IPS-11a (cell line): ENCODE measurements around the gene LIPM.

ENCODE experiments used
- H3K4me3 ChIP-seq: one replicate; pipeline ENCODE4 v1.5.1; 2013; ENCODE audit warnings: low read depth, low read length, control low read depth

Gene LIPM, protein sequence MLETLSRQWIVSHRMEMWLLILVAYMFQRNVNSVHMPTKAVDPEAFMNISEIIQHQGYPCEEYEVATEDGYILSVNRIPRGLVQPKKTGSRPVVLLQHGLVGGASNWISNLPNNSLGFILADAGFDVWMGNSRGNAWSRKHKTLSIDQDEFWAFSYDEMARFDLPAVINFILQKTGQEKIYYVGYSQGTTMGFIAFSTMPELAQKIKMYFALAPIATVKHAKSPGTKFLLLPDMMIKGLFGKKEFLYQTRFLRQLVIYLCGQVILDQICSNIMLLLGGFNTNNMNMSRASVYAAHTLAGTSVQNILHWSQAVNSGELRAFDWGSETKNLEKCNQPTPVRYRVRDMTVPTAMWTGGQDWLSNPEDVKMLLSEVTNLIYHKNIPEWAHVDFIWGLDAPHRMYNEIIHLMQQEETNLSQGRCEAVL

DNA sequence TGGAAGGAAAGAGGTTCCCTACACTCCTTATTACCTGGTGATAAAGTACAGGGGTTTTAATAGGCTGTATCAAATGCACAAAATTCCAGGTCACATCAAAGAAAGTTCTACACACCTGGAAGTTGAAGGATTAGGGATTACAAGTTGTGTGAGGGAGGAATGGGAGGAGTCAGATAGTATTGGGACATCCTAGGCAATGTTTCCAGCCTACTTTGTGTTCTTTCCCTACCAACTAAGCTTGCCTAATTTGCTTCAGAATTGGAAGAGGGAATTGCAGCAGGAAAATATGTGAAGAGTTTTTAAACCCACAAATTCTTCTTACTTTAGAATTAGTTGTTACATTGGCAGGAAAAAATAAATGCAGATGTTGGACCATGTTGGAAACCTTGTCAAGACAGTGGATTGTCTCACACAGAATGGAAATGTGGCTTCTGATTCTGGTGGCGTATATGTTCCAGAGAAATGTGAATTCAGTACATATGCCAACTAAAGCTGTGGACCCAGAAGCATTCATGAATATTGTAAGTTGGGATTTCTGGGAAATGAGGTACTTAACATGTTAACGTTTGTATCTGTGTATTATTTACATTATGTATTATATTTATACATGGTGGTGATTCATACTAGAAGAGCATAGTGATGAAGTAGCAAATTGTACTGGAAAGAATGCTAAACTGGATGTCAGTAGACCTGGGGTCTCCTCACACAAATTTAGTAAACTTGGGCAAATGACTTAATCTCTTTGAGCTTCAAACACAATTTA is at the start of gene LIPM:
TSS of gene LIPM (plus strand) at position 208 of the 763 bp plus-strand sequence. CDS start at position 375, 167 bp downstream.
- H3K4me3 ChIP-seq, result no peak within 1 kb of the TSS

DNA sequence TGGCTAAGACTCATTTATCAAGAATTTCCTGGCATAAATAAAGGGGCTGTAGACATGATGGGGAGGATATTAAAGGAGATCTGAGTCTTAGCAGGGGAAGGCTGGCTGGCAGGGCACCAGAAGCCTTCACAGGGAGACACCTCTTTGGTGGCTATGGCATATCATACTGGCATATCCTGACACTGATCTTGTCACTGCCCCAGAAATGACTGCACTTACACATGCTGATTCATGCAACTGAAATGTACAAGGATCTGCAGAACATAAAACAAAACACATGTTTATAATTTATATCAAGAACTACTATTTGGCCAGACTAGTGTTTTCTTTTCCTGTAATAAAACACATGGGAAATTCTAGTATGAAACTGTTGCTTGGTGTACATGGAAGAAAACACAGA is 48.2 kb upstream of the LIPM start:
- H3K4me3 ChIP-seq, result no peak overlapping the region

DNA sequence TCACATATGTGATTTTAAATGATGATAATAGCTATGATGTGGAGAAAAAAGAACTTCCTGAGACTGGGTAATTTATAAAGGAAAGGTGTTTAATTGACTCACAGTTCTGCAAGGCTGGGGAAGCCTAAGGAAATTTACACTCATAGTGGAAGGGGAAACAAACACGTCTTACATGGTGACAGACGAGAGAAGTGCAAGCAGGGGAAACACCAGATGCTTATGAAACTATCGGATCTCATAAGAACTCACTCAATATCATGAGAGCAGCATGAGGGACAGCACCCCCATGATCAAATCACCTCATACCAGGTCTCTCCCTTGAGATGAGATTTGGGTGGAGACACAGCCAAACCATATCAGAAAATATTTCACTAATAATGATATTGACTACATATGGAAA is 46.8 kb upstream of the LIPM start:
- H3K4me3 ChIP-seq, result no peak overlapping the region

DNA sequence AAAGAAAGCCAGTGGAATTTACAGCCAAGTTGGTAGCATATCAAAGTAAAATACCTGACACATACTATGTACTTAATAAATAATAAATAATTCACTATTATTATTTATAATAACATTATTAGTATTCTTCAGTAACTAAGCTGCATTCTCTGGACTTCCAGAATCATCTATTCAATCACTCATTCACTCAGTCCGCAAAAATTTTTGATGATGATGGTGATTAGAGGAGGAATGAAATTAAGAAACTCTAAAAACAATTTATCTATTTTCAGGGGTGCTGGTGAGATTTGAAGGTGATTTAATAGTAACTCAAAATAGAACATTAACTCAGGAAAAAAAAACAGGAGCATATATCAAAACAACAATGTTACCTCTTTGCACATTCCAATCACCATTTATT is 45.9 kb upstream of the LIPM start:
- no peak overlapping the region for H3K4me3 ChIP-seq

DNA sequence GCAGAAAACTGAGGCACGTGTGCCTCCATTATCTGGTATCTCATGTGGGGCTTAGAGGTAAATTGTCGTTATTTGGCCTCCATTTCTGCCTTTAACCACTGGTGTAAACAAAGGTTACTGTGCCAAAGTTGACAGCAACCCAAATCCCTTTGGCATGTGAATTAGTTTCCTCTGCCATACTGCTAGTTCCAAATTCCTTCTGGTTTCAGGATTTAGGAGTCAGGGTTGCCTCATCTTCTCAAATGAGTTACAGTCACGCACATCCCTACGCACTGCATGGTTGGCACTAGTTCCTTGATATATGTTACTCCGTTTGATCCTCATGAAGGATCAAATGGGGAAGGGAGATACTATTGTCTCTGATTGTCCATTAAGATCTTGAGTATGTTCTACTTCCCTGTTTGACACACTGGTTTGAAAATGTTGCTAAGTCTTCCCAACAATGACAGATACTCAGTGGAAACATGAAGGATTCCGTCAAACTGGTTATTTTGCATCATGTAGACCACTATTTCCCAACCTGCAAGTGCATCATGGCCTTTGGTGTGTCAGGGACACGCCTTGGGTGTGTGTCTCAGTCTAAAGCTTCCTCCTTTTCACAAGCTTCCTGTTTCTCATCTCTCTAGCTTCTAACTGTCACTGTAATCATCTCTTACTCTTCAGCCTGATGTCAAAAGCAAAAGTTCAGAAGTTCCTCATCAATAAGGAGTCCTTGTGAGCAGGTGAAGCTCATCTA is 43.0 kb upstream of the LIPM start, which contains the start of gene LIPN:
TSS of gene LIPN (plus strand) at position 655 of the 736 bp plus-strand sequence. CDS start 1,386 bp downstream, outside the sequence.
- H3K4me3 ChIP-seq, result no peak within 1 kb of the TSS

DNA sequence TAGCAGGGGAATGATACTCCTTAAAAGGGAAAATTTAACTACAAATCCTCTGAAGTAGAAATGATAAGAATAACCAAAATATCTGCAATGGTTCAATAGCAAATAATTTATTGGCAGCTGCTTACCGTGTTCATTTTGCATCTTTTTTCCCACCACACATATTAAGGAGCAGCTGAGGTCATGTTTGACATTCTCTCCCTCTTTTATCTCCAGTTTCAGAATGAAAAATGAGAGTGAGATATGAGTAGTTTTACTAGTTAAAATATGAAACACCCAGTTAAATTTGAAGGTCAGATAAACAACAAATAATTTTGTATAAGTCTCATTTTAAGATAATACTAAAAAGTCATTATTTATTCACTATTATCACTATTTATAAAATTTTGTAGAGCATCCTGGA is 39.6 kb upstream of the LIPM start:
- H3K4me3 ChIP-seq, result no peak overlapping the region

DNA sequence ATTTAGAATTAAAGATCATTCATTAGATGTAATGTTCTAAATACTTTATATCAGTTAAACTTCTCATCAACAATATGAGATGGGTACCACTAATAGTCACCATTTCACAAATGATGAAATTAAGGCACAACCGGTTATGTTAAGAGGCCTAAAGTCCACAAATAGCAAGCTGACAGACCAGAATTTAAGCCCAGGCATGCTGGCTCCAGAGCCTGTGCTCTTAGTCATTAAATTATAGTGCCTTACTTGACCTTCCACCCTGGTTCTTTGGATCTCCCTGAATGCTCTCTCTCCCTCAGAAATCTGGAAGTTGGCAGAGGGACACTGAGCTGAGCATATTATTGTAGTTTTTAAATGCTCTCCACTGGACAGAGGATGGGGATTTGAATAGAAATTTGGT is 39.1 kb upstream of the LIPM start:
- H3K4me3 ChIP-seq, result no peak overlapping the region

DNA sequence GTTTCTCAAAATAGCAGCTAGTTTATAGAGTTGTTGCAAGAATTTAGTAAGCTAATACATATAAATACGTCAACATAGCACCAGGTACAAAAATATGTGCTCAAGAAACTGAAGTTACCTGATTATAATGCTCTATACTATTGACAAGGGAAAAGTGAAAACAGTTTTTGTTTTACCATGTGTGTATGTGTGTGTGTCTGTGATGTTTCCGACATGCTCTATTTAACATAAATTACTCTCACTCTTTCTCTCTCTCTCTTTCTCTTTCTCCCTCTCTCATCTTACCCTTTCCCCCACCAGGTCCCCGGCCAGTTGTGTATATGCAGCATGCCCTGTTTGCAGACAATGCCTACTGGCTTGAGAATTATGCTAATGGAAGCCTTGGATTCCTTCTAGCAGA is 38.4 kb upstream of the LIPM start:
- H3K4me3 ChIP-seq, result no peak overlapping the region

DNA sequence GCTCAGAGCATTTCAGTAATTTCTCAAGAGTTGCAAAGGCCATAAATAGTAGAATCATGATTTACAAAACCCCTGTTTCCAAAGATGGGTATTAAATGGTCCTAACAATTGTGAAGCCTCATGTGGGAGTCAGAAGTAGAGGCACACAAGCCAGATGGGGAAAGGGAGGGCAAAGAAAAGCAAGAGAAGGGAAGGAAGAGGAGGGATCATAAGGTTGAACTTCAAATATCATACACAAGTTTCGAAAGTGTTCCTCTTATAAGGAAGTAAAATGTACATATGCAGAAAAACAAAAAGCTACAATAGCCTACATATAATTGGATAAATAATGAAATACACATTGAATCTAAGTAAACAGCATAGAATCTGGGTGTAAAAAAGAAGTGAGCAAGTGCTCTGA is 36.7 kb upstream of the LIPM start:
- no peak overlapping the region for H3K4me3 ChIP-seq

DNA sequence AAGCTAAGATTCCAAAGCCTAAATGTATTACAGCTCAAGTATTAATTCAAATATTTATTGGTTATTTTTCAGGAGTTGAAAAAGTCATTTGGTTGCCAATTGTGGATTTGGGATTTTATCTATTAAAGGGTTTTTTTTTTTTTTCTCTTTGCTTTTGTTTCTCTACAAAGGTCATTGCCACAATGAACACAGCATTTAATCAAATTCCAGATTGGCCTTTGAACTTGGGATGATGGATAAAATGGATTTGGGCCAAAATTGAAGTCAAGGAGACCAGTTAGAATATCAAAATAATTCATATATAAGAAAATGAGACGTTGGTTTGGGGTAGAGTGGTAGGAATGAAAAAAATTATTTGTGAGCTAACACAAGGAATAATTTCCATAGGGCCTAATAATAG is 33.1 kb upstream of the LIPM start:
- H3K4me3 ChIP-seq, result no peak overlapping the region

DNA sequence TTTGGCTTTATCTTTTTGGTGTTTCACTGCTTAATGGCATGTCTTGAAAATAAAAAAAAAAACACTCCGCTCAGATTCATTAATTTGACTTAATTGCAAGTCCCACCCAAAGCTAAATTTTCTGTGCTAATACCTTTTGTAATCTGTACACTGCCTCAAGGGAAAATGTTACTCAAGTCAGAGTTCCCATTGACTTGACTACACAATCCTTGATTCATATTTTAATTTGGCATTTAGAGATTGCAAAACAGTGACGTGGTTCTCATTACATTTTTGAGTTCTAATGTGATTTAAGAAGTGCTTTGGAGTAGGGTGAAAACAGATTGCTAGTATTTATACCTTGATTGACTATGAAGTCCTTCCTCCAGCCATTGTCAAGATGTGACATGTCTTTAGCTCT is 21.3 kb upstream of the LIPM start:
- no peak overlapping the region for H3K4me3 ChIP-seq

DNA sequence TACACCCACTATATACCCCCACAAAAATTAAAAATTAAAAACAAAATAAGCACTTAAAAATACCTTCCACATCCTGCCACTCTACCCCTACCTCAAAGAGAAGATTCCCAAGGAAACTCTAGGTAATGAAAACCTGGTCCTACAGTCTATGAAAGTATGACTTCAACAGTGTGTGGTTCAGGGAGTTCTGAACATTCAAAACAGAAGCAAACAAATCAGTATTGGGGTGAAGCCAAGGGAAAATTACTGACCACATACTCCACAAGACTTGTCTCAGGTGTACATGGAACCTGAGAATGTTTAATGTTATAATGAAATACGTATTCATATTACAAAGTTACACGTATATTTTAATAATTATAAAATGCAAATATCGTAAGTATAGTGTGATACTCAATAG is 20.3 kb upstream of the LIPM start:
- H3K4me3 ChIP-seq, result no peak overlapping the region

DNA sequence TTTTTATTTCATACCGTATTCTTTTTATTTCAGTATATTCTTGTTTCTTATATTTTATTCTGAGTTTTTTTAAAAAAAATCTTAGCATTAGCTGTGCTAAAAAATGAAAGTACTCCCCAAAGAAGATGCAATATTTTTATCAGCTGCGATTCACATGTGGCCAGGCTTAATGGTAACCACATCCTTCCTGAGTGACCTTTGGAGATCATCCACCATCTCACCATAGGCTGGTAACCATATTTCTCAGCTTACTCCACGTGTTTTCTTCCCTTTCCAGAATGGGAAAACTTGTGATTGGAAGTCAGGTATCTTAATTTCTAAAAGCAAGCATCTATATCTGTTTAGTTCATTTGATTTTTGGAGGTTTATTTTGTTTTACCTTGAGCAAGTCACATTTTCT is 18.8 kb upstream of the LIPM start:
- no peak overlapping the region for H3K4me3 ChIP-seq

DNA sequence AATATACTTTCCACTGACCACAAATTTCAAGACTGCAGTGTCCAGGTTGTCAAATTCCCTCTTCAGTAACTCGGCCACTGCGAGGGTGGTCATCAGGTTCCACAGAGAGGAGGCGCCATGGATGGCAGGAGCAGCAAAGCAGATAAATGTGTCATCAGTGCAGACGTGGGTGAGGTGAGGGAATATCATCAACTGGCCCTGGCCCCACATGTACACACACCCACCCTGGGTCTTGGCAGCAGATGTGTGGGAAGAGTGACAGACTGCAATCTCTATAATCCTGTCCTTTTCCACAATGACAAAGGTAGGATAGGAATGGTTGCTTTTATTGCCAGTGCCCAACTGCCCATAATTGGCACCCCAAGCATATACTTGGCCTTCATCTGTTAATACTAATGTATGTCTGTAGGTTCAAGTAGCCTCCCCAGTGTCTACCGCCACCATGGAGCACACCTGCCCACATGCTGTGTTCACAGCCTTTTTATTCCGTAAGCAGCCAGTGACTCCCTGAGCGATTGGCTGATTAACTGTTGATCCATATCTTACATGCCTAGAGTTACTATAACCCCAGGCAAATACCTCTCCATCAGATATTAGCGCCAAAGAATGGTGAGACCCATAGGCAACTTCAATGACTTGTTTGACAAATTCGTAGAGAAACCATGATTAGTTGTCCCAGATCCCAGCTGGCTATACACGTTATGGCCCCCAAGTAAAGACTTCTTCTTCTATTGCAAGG is 16.3 kb upstream of the LIPM start:
- H3K4me3 ChIP-seq, result no peak overlapping the region

DNA sequence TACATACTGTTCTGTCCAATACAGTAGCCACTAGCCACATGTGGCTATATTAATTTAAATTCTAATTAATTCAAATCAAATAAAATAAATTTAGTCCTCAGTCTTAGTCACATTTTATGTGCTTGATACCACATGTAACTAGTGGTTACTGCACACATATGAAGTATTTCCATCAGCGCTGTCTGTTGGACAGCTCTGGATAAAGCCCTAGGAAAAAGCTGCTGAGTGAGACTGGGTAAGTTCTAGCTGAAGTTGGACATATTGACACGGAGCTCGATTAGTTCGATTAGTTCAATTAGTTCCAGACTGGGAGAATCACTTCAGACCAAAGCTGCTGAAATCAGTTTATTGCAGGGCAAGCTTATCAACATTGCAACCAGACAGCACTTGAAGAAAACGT is 15.1 kb upstream of the LIPM start:
- H3K4me3 ChIP-seq, result no peak overlapping the region

DNA sequence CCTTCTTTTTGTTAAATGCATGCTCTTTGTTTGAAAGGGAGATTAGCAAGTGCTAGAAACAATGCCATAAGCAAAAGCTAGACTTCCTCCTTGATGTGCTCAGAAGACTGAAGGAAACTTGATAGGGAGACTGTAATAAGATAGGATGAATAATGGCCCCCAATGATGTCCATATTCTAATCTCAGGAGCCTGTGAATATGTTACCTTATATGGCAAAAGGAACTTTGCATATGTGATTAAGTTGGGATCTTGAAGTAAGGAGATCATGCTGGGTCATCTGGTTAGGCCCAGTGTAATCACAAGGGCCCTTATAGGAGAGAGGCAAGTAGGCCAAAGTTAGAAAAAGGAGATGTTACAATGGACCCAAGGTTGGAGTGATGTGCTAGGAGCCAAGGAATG is 13.6 kb upstream of the LIPM start:
- no peak overlapping the region for H3K4me3 ChIP-seq

DNA sequence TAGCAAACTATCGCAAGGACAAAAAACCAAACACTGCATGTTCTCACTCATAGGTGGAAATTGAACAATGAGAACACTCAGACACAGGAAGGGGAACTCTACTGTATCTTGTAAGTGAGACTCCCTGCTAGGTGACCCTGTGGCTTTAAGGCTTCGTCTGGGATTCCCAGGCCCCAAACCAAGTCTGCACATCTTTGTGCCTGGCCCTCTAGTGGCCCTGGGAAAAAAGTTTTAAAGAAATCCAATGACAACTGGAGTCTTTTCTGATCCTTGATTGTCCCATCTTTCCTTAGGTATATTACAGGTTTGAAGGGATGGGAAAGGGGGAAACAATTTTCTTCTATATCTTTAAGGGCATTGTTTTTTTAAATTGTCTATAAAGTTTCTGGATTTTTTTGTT is 10.6 kb upstream of the LIPM start:
- no peak overlapping the region for H3K4me3 ChIP-seq

DNA sequence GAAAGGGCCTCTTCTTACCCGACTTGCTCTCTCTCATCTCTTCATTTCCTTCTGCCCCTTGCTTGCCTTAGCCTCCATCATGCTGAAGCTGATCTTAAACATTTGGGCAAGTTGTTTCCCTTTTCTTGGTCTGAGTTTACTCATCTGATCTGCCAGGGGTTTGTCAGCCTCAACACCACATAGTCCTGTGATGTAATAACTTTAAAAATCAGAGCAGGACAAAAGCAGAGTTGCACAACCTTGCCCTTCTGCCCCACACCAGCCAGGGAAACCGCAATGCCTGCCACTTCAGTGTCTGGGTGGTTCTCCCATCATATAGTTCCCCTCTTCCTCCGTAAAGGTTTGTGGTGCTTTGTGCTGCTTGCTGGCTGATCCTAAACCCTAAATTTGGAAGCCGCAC is 9.9 kb upstream of the LIPM start:
- H3K4me3 ChIP-seq, result no peak overlapping the region

DNA sequence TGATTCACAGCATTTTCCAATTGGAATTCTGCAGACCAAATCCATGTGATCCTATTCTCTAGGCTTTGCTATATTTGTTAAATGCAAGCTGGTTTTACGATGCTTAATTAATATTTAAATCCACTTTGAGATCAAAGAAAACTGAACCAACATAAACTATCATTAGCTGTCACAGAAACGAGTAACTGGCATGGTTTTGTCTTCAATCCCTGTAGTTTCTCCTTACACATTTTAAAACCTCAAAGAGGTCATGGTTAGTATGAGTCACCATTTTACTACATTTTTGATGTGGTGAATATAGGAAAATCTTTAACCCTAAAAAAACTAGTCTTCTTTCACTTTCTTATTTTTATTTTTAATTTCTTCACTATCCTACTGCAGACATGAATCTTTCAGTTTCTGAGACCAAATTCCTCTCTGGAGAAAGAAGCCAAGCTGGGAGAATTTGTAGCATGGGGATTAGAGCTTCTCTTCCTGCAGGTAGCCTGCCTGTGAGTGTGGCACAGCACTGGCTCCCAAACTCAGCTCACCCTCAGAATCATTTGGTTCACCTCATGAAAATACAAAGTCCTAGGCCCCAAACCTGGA is 8.7 kb upstream of the LIPM start:
- no peak overlapping the region for H3K4me3 ChIP-seq

DNA sequence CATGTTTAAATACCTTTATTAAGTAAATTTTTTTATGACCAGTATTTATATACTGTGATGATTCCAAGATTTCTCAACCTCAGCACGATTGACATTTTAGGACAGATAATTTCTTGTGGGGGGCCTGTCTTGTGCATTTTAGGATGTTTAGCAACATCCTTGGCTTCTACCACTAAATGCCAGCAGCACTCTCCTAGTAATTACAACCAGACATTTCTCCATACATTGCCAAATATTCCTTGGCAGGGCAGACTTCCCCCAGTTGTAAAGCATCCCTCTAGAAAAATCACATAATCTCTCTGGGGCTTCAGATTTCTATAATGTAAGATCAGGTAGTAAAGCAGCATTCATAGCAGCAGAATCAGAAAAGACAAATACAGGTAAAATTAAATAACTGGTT is 7.8 kb upstream of the LIPM start:
- H3K4me3 ChIP-seq, result no peak overlapping the region
